22Rv1 (cell line): Measurements from ENCODE around the gene KCNG2.

Experiments used
- H3K27ac ChIP-seq: fragments of 450-650 bp; 2 replicates; pipeline ENCODE4 v1.5.1; 2017
- ZFX ChIP-seq: fragments of 450-650 bp; IDR thresholded peaks from 2 replicates; pipeline ENCODE4 v1.6.1; 2017; ENCODE audit warnings: antibody characterized with exemption, borderline replicate concordance
- TF ChIP-seq, protein P1 (sequence below): fragments of 450-650 bp; IDR thresholded peaks from 2 replicates; pipeline ENCODE4 v1.5.1; 2017; ENCODE audit warnings: mild to moderate bottlenecking

KCNG2 gene

GRCh38 chr18:79884294-79884962, 86.7 kb downstream of the KCNG2 start:
- no peak overlapping the region for H3K27ac ChIP-seq
- TF ChIP-seq, protein P1, sequence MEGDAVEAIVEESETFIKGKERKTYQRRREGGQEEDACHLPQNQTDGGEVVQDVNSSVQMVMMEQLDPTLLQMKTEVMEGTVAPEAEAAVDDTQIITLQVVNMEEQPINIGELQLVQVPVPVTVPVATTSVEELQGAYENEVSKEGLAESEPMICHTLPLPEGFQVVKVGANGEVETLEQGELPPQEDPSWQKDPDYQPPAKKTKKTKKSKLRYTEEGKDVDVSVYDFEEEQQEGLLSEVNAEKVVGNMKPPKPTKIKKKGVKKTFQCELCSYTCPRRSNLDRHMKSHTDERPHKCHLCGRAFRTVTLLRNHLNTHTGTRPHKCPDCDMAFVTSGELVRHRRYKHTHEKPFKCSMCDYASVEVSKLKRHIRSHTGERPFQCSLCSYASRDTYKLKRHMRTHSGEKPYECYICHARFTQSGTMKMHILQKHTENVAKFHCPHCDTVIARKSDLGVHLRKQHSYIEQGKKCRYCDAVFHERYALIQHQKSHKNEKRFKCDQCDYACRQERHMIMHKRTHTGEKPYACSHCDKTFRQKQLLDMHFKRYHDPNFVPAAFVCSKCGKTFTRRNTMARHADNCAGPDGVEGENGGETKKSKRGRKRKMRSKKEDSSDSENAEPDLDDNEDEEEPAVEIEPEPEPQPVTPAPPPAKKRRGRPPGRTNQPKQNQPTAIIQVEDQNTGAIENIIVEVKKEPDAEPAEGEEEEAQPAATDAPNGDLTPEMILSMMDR: no peak

- H3K27ac ChIP-seq: no peak overlapping the region
- TF ChIP-seq, protein P1: peak; percentile 31; the same call in 1 of the 2 replicates
- TF ChIP-seq ZFX: no peak
These were observed 87.4 kb downstream of the KCNG2 start for GRCh38 chr18:79884963-79885728.

DNA sequence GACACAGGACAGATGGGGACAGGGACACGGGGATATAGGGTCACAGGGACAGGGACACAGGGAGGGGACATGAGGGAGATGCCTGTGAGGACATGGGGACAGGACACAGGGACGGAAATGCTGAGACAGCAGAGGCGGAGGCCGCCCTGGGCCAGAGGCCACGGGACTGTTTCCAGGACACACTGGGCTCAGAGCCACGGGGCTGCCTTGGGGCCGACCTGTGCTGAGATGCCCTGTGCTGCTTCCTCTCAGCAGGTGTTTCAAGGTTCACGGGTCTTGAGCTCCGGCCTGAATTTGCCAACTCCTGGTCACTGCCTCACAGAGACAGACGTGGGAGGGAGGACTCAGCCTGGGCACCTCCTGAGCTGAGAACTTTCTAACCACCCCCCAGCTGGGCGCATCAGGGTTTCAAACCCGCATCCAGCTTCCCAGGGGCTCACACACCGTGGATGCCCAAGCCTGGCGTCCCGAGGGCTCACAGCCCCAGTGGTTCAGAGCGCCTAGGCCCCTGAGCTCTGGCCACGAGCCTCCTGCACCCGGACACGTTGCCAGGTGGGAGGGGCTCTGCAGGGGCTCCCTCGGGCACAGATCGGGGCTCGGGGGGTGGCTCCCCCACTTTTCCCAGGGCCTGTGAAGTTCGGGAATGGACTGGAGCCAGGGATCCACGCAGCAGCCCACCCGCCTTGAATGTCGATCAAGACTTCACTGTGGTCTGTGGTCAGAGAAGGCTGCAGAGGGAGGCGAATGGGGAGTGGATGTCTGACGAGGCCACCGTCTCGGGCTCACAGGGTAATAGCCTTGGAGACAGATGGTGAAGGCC, 89.7 kb downstream of the KCNG2 start:
- TF ChIP-seq ZFX: no peak
- TF ChIP-seq, protein P1: no peak
- no peak overlapping the region for H3K27ac ChIP-seq

- H3K27ac ChIP-seq: no peak overlapping the region
- TF ChIP-seq ZFX: no peak
- TF ChIP-seq, protein P1: no peak
These were observed 90.3 kb downstream of the KCNG2 start for GRCh38 chr18:79888016-79888415.

GRCh38 chr18:79889569-79889968, 91.8 kb downstream of the KCNG2 start:
- TF ChIP-seq, protein P1: no peak
- TF ChIP-seq ZFX: no peak
- H3K27ac ChIP-seq: no peak overlapping the region

DNA sequence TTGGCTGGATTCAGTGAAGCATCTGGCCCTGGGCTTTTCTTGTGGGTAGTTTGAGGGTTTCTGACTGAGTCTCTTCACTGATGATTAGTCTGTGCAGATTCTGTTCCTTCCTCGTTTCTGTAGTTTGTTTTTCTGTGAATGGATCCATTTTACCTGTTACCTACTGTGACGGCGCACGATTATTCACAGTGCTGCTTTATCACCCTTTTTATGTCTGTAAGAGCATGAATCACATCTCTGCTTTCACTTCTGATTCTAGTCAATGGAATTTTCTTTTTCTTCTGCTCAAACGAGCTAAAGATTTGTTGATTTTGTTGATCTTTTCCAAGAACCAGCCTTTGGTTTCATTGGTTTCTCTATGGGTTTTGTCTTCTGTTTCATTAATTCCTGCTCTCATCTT, 92.9 kb downstream of the KCNG2 start:
- no peak overlapping the region for H3K27ac ChIP-seq
- TF ChIP-seq, protein P1: no peak
- TF ChIP-seq ZFX: no peak
